ENCODE results near the gene NCKAP5. TPM values are rescaled to one million over a fixed set of nuclear protein-coding genes. Genes with fewer than 3 reads are reported as not detected.

The NCKAP5 gene
- total RNA-seq, 1 donor from 2014 or later, result not detected

- no peak for DNase-seq (ENCODE audit: low spot score)
- no peaks in the 10 kb centered on the region for H3K36me3 Mint-ChIP-seq (ENCODE audit: low read depth)
- H3K27me3 Mint-ChIP-seq (ENCODE audit: insufficient read depth), result no peaks in the 10 kb centered on the region
- H3K4me3 Mint-ChIP-seq, result no peak overlapping the region
- no peaks in the 10 kb centered on the region for H3K9me3 Mint-ChIP-seq
- no peak overlapping the region for H3K27ac Mint-ChIP-seq
- no peaks in the 10 kb centered on the region for H3K4me1 Mint-ChIP-seq (ENCODE audit: low read depth)
- intact Hi-C loops (cut with micrococcal nuclease), result no loop called here
Measured at GRCh38 chr2:133497270-133497893, 70.9 kb downstream of the NCKAP5 start.

- Mint-ChIP-seq H3K36me3 (ENCODE audit: low read depth) (no peaks in the 10 kb centered on the region), H3K4me3 (no peak overlapping the region), H3K27me3 (ENCODE audit: insufficient read depth) (no peaks in the 10 kb centered on the region), H3K9me3 (no peaks in the 10 kb centered on the region), H3K27ac (no peak overlapping the region), H3K4me1 (ENCODE audit: low read depth) (no peaks in the 10 kb centered on the region)
- intact Hi-C loops (cut with micrococcal nuclease), result no loop called here
- no peak for DNase-seq (ENCODE audit: low spot score)
Measured at GRCh38 chr2:133496501-133497269, 71.6 kb downstream of the NCKAP5 start.

GRCh38 chr2:133495226-133495625 lies 73.0 kb downstream of the NCKAP5 start:
- Mint-ChIP-seq H3K9me3 (no peaks in the 10 kb centered on the region), H3K27ac (no peak overlapping the region), H3K27me3 (ENCODE audit: insufficient read depth) (no peaks in the 10 kb centered on the region), H3K4me3 (no peak overlapping the region), H3K4me1 (ENCODE audit: low read depth) (no peaks in the 10 kb centered on the region), H3K36me3 (ENCODE audit: low read depth) (no peaks in the 10 kb centered on the region)
- DNase-seq (ENCODE audit: low spot score), result no peak
- intact Hi-C loops (cut with micrococcal nuclease), result no loop called here

GRCh38 chr2:133492719-133493380 lies 75.4 kb downstream of the NCKAP5 start:
- Mint-ChIP-seq H3K9me3 (no peaks in the 10 kb centered on the region), H3K27ac (no peak overlapping the region), H3K36me3 (ENCODE audit: low read depth) (no peaks in the 10 kb centered on the region), H3K4me1 (ENCODE audit: low read depth) (no peaks in the 10 kb centered on the region), H3K4me3 (no peak overlapping the region), H3K27me3 (ENCODE audit: insufficient read depth) (no peaks in the 10 kb centered on the region)
- no peak for DNase-seq (ENCODE audit: low spot score)
- intact Hi-C loops (cut with micrococcal nuclease), result no loop called here

- H3K27me3 Mint-ChIP-seq (ENCODE audit: insufficient read depth), result no peaks in the 10 kb centered on the region
- H3K4me3 Mint-ChIP-seq, result no peak overlapping the region
- intact Hi-C loops (cut with micrococcal nuclease), result no loop called here
- no peak overlapping the region for H3K27ac Mint-ChIP-seq
- H3K4me1 Mint-ChIP-seq (ENCODE audit: low read depth), result no peaks in the 10 kb centered on the region
- DNase-seq (ENCODE audit: low spot score), result no peak
- H3K9me3 Mint-ChIP-seq, result no peaks in the 10 kb centered on the region
- no peaks in the 10 kb centered on the region for H3K36me3 Mint-ChIP-seq (ENCODE audit: low read depth)
Measured at GRCh38 chr2:133490411-133490980, 77.8 kb downstream of the NCKAP5 start.

GRCh38 chr2:133489641-133490410 lies 78.4 kb downstream of the NCKAP5 start:
- intact Hi-C loops (cut with micrococcal nuclease), result no loop called here
- Mint-ChIP-seq H3K36me3 (ENCODE audit: low read depth) (no peaks in the 10 kb centered on the region), H3K4me3 (no peak overlapping the region)

GRCh38 chr2:133489146-133489545 lies 79.1 kb downstream of the NCKAP5 start:
- DNase-seq (ENCODE audit: low spot score), result no peak
- Mint-ChIP-seq H3K27ac (no peak overlapping the region), H3K9me3 (no peaks in the 10 kb centered on the region), H3K27me3 (ENCODE audit: insufficient read depth) (no peaks in the 10 kb centered on the region), H3K4me3 (no peak overlapping the region), H3K4me1 (ENCODE audit: low read depth) (no peaks in the 10 kb centered on the region), H3K36me3 (ENCODE audit: low read depth) (no peaks in the 10 kb centered on the region)
- intact Hi-C loops (cut with micrococcal nuclease), result no loop called here

More at GRCh38 chr2:133489641-133490410, 78.4 kb downstream of the NCKAP5 start:
- no peaks in the 10 kb centered on the region for H3K27me3 Mint-ChIP-seq (ENCODE audit: insufficient read depth)
- no peak for DNase-seq (ENCODE audit: low spot score)
- H3K4me1 Mint-ChIP-seq (ENCODE audit: low read depth), result no peaks in the 10 kb centered on the region
- no peak overlapping the region for H3K27ac Mint-ChIP-seq
- H3K9me3 Mint-ChIP-seq, result no peaks in the 10 kb centered on the region

GRCh38 chr2:133486771-133487191 lies 81.5 kb downstream of the NCKAP5 start:
- H3K9me3 Mint-ChIP-seq, result no peaks in the 10 kb centered on the region
- H3K27me3 Mint-ChIP-seq (ENCODE audit: insufficient read depth), result no peaks in the 10 kb centered on the region
- H3K4me3 Mint-ChIP-seq, result no peak overlapping the region
- H3K4me1 Mint-ChIP-seq (ENCODE audit: low read depth), result no peaks in the 10 kb centered on the region
- H3K36me3 Mint-ChIP-seq (ENCODE audit: low read depth), result no peaks in the 10 kb centered on the region
- no peak overlapping the region for H3K27ac Mint-ChIP-seq
- DNase-seq (ENCODE audit: low spot score), result no peak
- intact Hi-C loops (cut with micrococcal nuclease), result no loop called here

- DNase-seq (ENCODE audit: low spot score), result no peak
- no peaks in the 10 kb centered on the region for H3K36me3 Mint-ChIP-seq (ENCODE audit: low read depth)
- H3K27me3 Mint-ChIP-seq (ENCODE audit: insufficient read depth), result no peaks in the 10 kb centered on the region
- no peak overlapping the region for H3K4me3 Mint-ChIP-seq
- H3K27ac Mint-ChIP-seq, result no peak overlapping the region
- intact Hi-C loops (cut with micrococcal nuclease), result no loop called here
- no peaks in the 10 kb centered on the region for H3K4me1 Mint-ChIP-seq (ENCODE audit: low read depth)
- H3K9me3 Mint-ChIP-seq, result no peaks in the 10 kb centered on the region
Measured at GRCh38 chr2:133485868-133486267, 82.4 kb downstream of the NCKAP5 start.

- Mint-ChIP-seq H3K27me3 (ENCODE audit: insufficient read depth) (no peaks in the 10 kb centered on the region), H3K4me3 (no peak overlapping the region), H3K9me3 (no peaks in the 10 kb centered on the region), H3K4me1 (ENCODE audit: low read depth) (no peaks in the 10 kb centered on the region), H3K27ac (no peak overlapping the region), H3K36me3 (ENCODE audit: low read depth) (no peaks in the 10 kb centered on the region)
- no peak for DNase-seq (ENCODE audit: low spot score)
- intact Hi-C loops (cut with micrococcal nuclease), result no loop called here
Measured at GRCh38 chr2:133484784-133485183, 83.5 kb downstream of the NCKAP5 start.

- no peaks in the 10 kb centered on the region for H3K4me1 Mint-ChIP-seq (ENCODE audit: low read depth)
- H3K27me3 Mint-ChIP-seq (ENCODE audit: insufficient read depth), result no peaks in the 10 kb centered on the region
- H3K36me3 Mint-ChIP-seq (ENCODE audit: low read depth), result no peaks in the 10 kb centered on the region
- no peak overlapping the region for H3K27ac Mint-ChIP-seq
- H3K9me3 Mint-ChIP-seq, result no peaks in the 10 kb centered on the region
- H3K4me3 Mint-ChIP-seq, result no peak overlapping the region
- intact Hi-C loops (cut with micrococcal nuclease), result no loop called here
- DNase-seq (ENCODE audit: low spot score), result no peak
Measured at GRCh38 chr2:133484106-133484505, 84.2 kb downstream of the NCKAP5 start.

GRCh38 chr2:133483181-133483580 lies 85.1 kb downstream of the NCKAP5 start:
- Mint-ChIP-seq H3K27ac (no peak overlapping the region), H3K4me1 (ENCODE audit: low read depth) (no peaks in the 10 kb centered on the region), H3K4me3 (no peak overlapping the region), H3K27me3 (ENCODE audit: insufficient read depth) (no peaks in the 10 kb centered on the region), H3K9me3 (no peaks in the 10 kb centered on the region), H3K36me3 (ENCODE audit: low read depth) (no peaks in the 10 kb centered on the region)
- intact Hi-C loops (cut with micrococcal nuclease), result no loop called here
- DNase-seq (ENCODE audit: low spot score), result no peak

Measured in activated T-helper 1 cell treated with anti-CD3 and anti-CD28 coated beads, Interleukin-12 subunit alpha, Interleukin-12 subunit beta, Interleukin-2, Interleukin-4 antibody, amounts not matched to agents 30 ng/mL and 10 ng/mL and 1 ng/mL, durations not matched to agents 14 hours and 24 hours and 36 hours (primary cell).